Stomach (tissue), 9 donors: Measurements from ENCODE around the gene OR51M1. TPM values are rescaled to one million over a fixed set of nuclear protein-coding genes. Genes with fewer than 3 reads are reported as not detected.

Experiments used
- DNase-seq, 2 donors: peaks; one replicate each; pipeline versions ENCODE4 v3.0.0 to v3.0.0-alpha.2; 2013 to 2019
- H3K27ac ChIP-seq, 5 donors: fragments of 200-600 bp in 4 of 5; sonication (generic) in 4 of 5; one replicate each; pipeline ENCODE4 v1.5.1; 2013 to 2019; ENCODE audit warnings: mild to moderate bottlenecking in 1 of 5, moderate library complexity in 1 of 5
- H3K27me3 ChIP-seq, 3 donors: fragments of 200-600 bp; sonication (generic); one replicate each; pipeline ENCODE4 v1.5.1; 2017 to 2019; ENCODE audit warnings: mixed run types in 1 of 3
- H3K36me3 ChIP-seq, 4 donors: fragments of 200-600 bp; sonication (generic); 1 replicate in 3 of 4; 2 replicates in 1 of 4; pipeline ENCODE4 v1.5.1; 2016 to 2019
- H3K4me1 ChIP-seq, 4 donors: fragments of 200-600 bp; sonication (generic); one replicate each; pipeline ENCODE4 v1.5.1; 2016 to 2019
- H3K4me3 ChIP-seq, 4 donors: fragments of 200-600 bp; sonication (generic) in 3 of 4; one replicate each; pipeline ENCODE4 v1.5.1; 2016 to 2019; ENCODE audit warnings: mild to moderate bottlenecking in 1 of 4
- H3K9me3 ChIP-seq, 4 donors: fragments of 200-600 bp; sonication (generic); one replicate each; pipeline ENCODE4 v1.5.1; 2016 to 2019
- CTCF ChIP-seq, 7 experiments: fragments of 450-650 bp in 4 of 7; fragments of 200-600 bp in 3 of 7; sonication (generic) in 3 of 7; IDR thresholded peaks; one replicate each; pipeline ENCODE4 v1.5.1; 2016 to 2019; ENCODE audit warnings: antibody characterized with exemption in 7 of 7, control low read depth in 2 of 7, mild to moderate bottlenecking in 1 of 7
- EP300 ChIP-seq: sonication (generic); formaldehyde crosslinking; IDR thresholded peaks from one replicate; pipeline ENCODE4 v1.6.1; 2017; ENCODE audit warnings: antibody characterized with exemption
- POLR2A ChIP-seq, 4 donors: fragments of 450-650 bp; IDR thresholded peaks; one replicate each; pipeline ENCODE4 v1.6.1; 2016; ENCODE audit warnings: antibody characterized with exemption in 4 of 4, control low read depth in 2 of 4, mild to moderate bottlenecking in 1 of 4, moderate library complexity in 1 of 4
- POLR2AphosphoS5 ChIP-seq, 3 donors: sonication (generic); formaldehyde crosslinking; IDR thresholded peaks; one replicate each; pipeline ENCODE4 v1.6.1; 2016; ENCODE audit warnings: antibody characterized with exemption in 3 of 3
- WGBS, 5 donors: extraction: QIAGEN DNeasy Blood & Tissue Kit in 3 of 5; methylation state at CpG; one replicate each; pipeline versions ENCODE4 v1.1.5 to v1.1.7; 2013 to 2018; 5-methylcytosine and 5-hydroxymethylcytosine counted together
- intact Hi-C: fragments of 100-400 bp; cut with DNase I; formaldehyde crosslinking; loops from one replicate; pipeline ENCODE4 v1.15.1; 2023; ENCODE audit warnings: low total_unique reads
- polyA plus RNA-seq, 3 donors: library from polyadenylated mRNA; stranded (reverse); fragments of 200-250 nt; gene quantifications; one replicate each; pipeline ENCODE4 v1.2.3, GENCODE V29; 2013
- total RNA-seq, 5 donors: library from RNA; depleted of rRNA; stranded (reverse); fragments of >200 nt; gene quantifications; one replicate each; pipeline versions ENCODE4 v1.1.0 to v1.2.3, GENCODE V29; 2014 to 2016
- donor health status: healthy with polysubstance abuse.
- donor health status: Bipolar disorder and iron deficiency.
- donor health status: healthy.

OR51M1 gene
- total and polyA plus RNA-seq, 8 donors = not detected

- TF ChIP-seq EP300 (no peak), CTCF (IDR thresholded peaks at IDR 0.05) (no peak), POLR2AphosphoS5 (IDR thresholded peaks at IDR 0.05) (no peak)
- no peak for DNase-seq
- intact Hi-C loops = no loop called here
- Histone ChIP-seq H3K4me3 (no peak overlapping the region), H3K36me3 (no peaks in the 10 kb centered on the region), H3K9me3 (no peaks in the 10 kb centered on the region), H3K27me3 (no peaks in the 10 kb centered on the region), H3K27ac (no peak overlapping the region), H3K4me1 (no peaks in the 10 kb centered on the region)
- 12 to 91% (median 58%) methylated on average over 1 of the region's 1 CpG for WGBS, 5 donors
Observed at GRCh38 chr11:5366856-5367255, 16.8 kb upstream of the OR51M1 start.

- H3K27me3 ChIP-seq = no peaks in the 10 kb centered on the region
- no peak for DNase-seq
- H3K36me3 ChIP-seq = no peaks in the 10 kb centered on the region
- no peaks in the 10 kb centered on the region for H3K9me3 ChIP-seq
- no peak for TF ChIP-seq CTCF (IDR thresholded peaks at IDR 0.05)
- no peak overlapping the region for H3K27ac ChIP-seq
- H3K4me3 ChIP-seq = no peak overlapping the region
- whole genome bisulfite sequencing, 5 donors = 32 to 88% (median 53%) methylated on average over 2 of the region's 2 CpGs
- intact Hi-C loops = no loop called here
- H3K4me1 ChIP-seq = no peaks in the 10 kb centered on the region
Observed at GRCh38 chr11:5367448-5368074, 16.1 kb upstream of the OR51M1 start.

- Histone ChIP-seq H3K4me1 (no peaks in the 10 kb centered on the region), H3K36me3 (no peaks in the 10 kb centered on the region), H3K27ac (no peak overlapping the region), H3K9me3 (peaks cover 0 to 3% (median 0%) of the 10 kb centered on the region in 4 donors), H3K27me3 (no peaks in the 10 kb centered on the region), H3K4me3 (no peak overlapping the region)
- 59 to 85% (median 71%) methylated on average over 3 of the region's 3 CpGs for WGBS, 5 donors
- no peak for DNase-seq
- TF ChIP-seq CTCF (IDR thresholded peaks at IDR 0.05) (no peak), POLR2A (IDR thresholded peaks at IDR 0.05) (no peak), POLR2AphosphoS5 (IDR thresholded peaks at IDR 0.05) (no peak), EP300 (no peak)
- intact Hi-C loops = no loop called here
Observed at GRCh38 chr11:5368502-5369043, 15.0 kb upstream of the OR51M1 start.

GRCh38 chr11:5369789-5370188, 13.8 kb upstream of the OR51M1 start:
- intact Hi-C loops = no loop called here
- H3K27ac ChIP-seq = no peak overlapping the region
- no peaks in the 10 kb centered on the region for H3K36me3 ChIP-seq
- DNase-seq = peak in 1 of 2 donors; percentile 10
- H3K4me3 ChIP-seq = no peak overlapping the region
- no peaks in the 10 kb centered on the region for H3K27me3 ChIP-seq
- TF ChIP-seq POLR2AphosphoS5 (IDR thresholded peaks at IDR 0.05) (no peak), EP300 (no peak), POLR2A (IDR thresholded peaks at IDR 0.05) (no peak), CTCF (IDR thresholded peaks at IDR 0.05) (no peak)
- H3K4me1 ChIP-seq = no peaks in the 10 kb centered on the region
- peaks cover 0 to 3% (median 0%) of the 10 kb centered on the region in 4 donors for H3K9me3 ChIP-seq
